Suprapubic skin (tissue), 3 donors: ENCODE measurements around the gene CCDC106.

Experiments used
- CTCF ChIP-seq, 2 donors: fragments of 200-600 bp in 1 of 2; fragments of 450-650 bp in 1 of 2; sonication (generic) in 1 of 2; IDR thresholded peaks; one replicate each; pipeline ENCODE4 v1.5.1; 2016 to 2019; ENCODE audit warnings: antibody characterized with exemption in 2 of 2, mild to moderate bottlenecking in 1 of 2, moderate library complexity in 1 of 2
- POLR2AphosphoS5 ChIP-seq, 3 donors: sonication (generic); formaldehyde crosslinking; IDR thresholded peaks; one replicate each; pipeline ENCODE4 v1.6.1; 2017; ENCODE audit warnings: antibody characterized with exemption in 3 of 3

GRCh38 chr19:55667958-55668357 is 19.9 kb downstream of the CCDC106 start:
- TF ChIP-seq POLR2AphosphoS5 (IDR thresholded peaks at IDR 0.05) (no peak), CTCF (IDR thresholded peaks at IDR 0.05) (no peak)
